DLD1 (cell line): ENCODE measurements around the gene LCMT2.

Experiments used
- in situ Hi-C: cut with HindIII; loops from 2 replicates; pipeline ENCODE4 v1.10.0; 2017; ENCODE audit warnings: low sequenced_read_pairs

Gene LCMT2

DNA sequence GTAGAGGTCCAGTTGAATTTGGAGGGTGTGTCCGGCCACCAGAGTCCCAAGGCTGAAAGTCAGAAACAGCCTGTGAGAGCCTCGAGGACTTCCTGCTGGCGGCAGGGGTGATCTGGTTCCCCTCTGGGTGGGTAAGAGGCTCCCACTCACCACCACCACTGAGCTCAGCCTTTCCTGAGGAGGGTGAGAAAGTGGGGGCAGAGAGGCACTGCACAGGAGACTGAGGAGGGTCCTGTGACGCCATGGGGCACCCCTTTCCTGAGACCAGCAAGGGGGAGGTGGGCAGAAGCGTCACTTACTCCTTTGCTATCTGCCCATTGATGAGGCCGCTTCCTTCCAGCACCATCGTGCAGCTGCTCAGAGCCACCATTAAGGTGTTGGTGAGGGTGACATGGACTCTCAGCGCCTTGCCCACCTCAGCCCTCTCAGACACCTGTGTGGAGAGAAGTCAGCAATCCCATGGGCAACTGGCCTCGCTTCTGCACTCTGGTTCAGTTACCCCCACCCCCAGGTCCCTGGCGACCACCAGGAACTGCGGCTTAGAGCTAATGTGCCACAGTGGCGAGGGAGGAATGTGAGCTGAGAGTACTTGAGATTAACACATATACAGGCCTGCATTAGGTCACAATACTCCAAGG is 53.7 kb downstream of the LCMT2 start:
- in situ Hi-C loops = no loop called here

DNA sequence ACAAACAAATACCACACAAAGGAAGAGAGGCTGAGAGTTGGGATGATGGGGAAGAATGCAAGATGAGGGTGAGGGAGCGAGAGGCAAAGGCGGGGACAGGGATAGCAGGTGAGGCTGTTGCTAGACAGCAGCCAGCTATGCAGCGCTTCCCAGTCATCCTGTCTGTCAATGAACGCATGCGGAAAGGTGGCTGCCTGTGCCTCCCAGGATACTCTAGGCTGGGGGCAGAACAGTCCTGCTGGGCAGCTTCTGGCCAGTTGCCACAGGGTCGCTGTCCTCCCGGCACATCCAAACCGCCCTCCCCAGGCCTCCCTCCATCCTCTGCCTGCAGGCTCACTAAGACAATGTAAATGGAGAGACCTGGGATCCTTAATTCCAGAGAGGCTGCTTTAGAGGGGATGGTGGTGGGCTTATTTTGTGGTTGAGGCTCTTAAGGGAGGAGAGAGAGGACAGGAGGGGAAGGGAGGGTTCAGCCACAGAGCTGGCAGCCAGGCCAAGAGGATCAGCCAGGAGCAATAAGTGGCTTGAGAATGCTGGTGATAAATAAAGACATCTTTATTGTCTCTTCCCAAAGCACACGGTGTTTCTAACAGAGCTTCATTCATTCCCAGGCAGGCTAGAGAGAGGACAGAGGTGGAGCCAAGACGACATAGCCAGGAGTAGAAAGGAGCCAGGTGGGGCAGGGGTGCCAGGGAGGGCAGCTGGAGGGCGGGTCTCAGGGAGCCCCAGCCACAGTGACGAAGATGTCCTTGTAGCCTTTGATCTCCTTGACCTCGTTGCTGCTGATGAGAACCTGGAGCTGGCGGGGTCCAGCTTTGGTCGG is 54.4 kb downstream of the LCMT2 start:
- in situ Hi-C loops = no loop called here

DNA sequence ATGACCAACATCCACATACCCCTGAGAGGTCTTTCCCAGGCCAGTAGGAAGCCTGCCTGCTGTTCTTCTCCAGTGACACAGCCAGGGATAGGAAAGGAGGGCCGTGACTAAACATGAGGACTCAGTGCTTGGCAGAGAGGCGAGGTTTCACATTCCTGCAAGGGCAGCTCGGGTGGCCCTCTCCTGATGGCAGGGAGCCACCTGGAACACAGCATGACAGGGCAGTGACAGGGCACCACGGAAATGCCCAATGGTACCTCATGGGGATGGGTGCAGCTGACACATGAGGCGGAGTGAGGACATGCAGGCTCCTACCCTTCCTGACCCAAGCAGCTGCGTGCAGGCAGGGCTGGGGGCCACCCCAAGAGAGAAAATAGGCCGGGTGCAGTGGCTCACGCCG is 56.2 kb downstream of the LCMT2 start:
- in situ Hi-C loops = no loop called here
